Thoracic aorta (tissue), 2 donors: Measurements from ENCODE around the gene PIK3IP1. TPM values are rescaled to one million over a fixed set of nuclear protein-coding genes. Genes with fewer than 3 reads are reported as not detected.

Experiments used
- ATAC-seq: fragments of 150-250 bp; one replicate; pipeline ENCODE4 v1.8.0; 2017; ENCODE audit warnings: low read depth; ENCODE audit not compliant: insufficient number of reproducible peaks, low FRiP score
- DNase-seq: peaks from one replicate; pipeline ENCODE4 v3.0.0-alpha.2; 2020; ENCODE audit warnings: low spot score
- H3K27ac ChIP-seq, 2 donors: fragments of 200-600 bp; sonication (generic); 1 replicate in 1 of 2; 2 replicates in 1 of 2; pipeline ENCODE4 v1.5.1; 2016; ENCODE audit warnings: mild to moderate bottlenecking in 2 of 2, moderate library complexity in 2 of 2
- H3K27me3 ChIP-seq: fragments of 200-600 bp; sonication (generic); replicated peaks from 2 replicates; pipeline ENCODE4 v1.6.0; 2016; ENCODE audit warnings: mild to moderate bottlenecking; ENCODE audit not compliant: insufficient read depth
- H3K36me3 ChIP-seq: fragments of 200-600 bp; sonication (generic); one replicate; pipeline ENCODE4 v1.5.1; 2016
- H3K4me1 ChIP-seq, 2 donors: fragments of 200-600 bp; sonication (generic); 1 replicate in 1 of 2; 2 replicates in 1 of 2; pipeline versions ENCODE4 v1.5.1 to v1.6.0; 2016; ENCODE audit warnings: low read depth in 2 of 2, mild to moderate bottlenecking in 1 of 2; ENCODE audit not compliant: control insufficient read depth in 1 of 2
- H3K4me3 ChIP-seq: fragments of 200-600 bp; sonication (generic); 2 replicates; pipeline ENCODE4 v1.5.1; 2016; ENCODE audit warnings: mild to moderate bottlenecking
- H3K9me3 ChIP-seq: fragments of 200-600 bp; sonication (generic); 2 replicates; pipeline ENCODE4 v1.5.1; 2016
- CTCF ChIP-seq: fragments of 200-600 bp; sonication (generic); IDR thresholded peaks from one replicate; pipeline ENCODE4 v1.5.1; 2019; ENCODE audit warnings: antibody characterized with exemption
- total RNA-seq, 2 donors: library from RNA; depleted of rRNA; stranded (reverse); fragments of >200 nt; gene quantifications; one replicate each; pipeline versions ENCODE4 v1.1.0 to v1.2.3, GENCODE V29; 2016

The PIK3IP1 gene
- total RNA-seq, 2 donors from 2014 or later = 56.3 to 57.9 TPM

- Histone ChIP-seq H3K27ac (no peak overlapping the region), H3K4me3 (no peak overlapping the region), H3K36me3 (peaks cover 38% of the 10 kb centered on the region), H3K9me3 (no peaks in the 10 kb centered on the region), H3K4me1 (no peaks in the 10 kb centered on the region), H3K27me3 (no peaks in the 10 kb centered on the region)
- no peak for ATAC-seq
- no peak for TF ChIP-seq CTCF
- DNase-seq = no peak
Observed at GRCh38 chr22:31275018-31275417, 17.3 kb downstream of the PIK3IP1 start.

- Histone ChIP-seq H3K4me1 (no peaks in the 10 kb centered on the region), H3K27ac (no peak overlapping the region), H3K27me3 (no peaks in the 10 kb centered on the region), H3K36me3 (peaks cover 33% of the 10 kb centered on the region), H3K4me3 (no peak overlapping the region), H3K9me3 (no peaks in the 10 kb centered on the region)
- TF ChIP-seq CTCF = no peak
- no peak for ATAC-seq
- no peak for DNase-seq
Observed at GRCh38 chr22:31274017-31274416, 18.3 kb downstream of the PIK3IP1 start.

- Histone ChIP-seq H3K9me3 (no peaks in the 10 kb centered on the region), H3K27me3 (no peaks in the 10 kb centered on the region), H3K27ac (peak overlapping the region in 1 of 2 donors; percentile 15), H3K4me3 (no peak overlapping the region), H3K4me1 (no peaks in the 10 kb centered on the region), H3K36me3 (peaks cover 39% of the 10 kb centered on the region)
- ATAC-seq (no peak), DNase-seq (no peak)
- TF ChIP-seq CTCF = peak; percentile 73
Observed at GRCh38 chr22:31272522-31273446, 19.5 kb downstream of the PIK3IP1 start.

- Histone ChIP-seq H3K4me3 (no peak overlapping the region), H3K36me3 (peaks cover 43% of the 10 kb centered on the region), H3K27me3 (no peaks in the 10 kb centered on the region), H3K27ac (peak overlapping the region in 1 of 2 donors; percentile 36), H3K9me3 (no peaks in the 10 kb centered on the region), H3K4me1 (no peaks in the 10 kb centered on the region)
- TF ChIP-seq CTCF = no peak
- ATAC-seq (no peak), DNase-seq (no peak)
Observed at GRCh38 chr22:31271485-31271884, 20.8 kb downstream of the PIK3IP1 start.

GRCh38 chr22:31271026-31271425 lies 21.3 kb downstream of the PIK3IP1 start:
- H3K27ac ChIP-seq = no peak overlapping the region

More at GRCh38 chr22:31271026-31271425, 21.3 kb downstream of the PIK3IP1 start:
- no peaks in the 10 kb centered on the region for H3K4me1 ChIP-seq
- no peaks in the 10 kb centered on the region for H3K27me3 ChIP-seq
- no peak for DNase-seq
- H3K36me3 ChIP-seq = peaks cover 42% of the 10 kb centered on the region
- no peak for ATAC-seq
- H3K9me3 ChIP-seq = no peaks in the 10 kb centered on the region
- no peak for TF ChIP-seq CTCF
- no peak overlapping the region for H3K4me3 ChIP-seq
